ENCODE results near the gene PKD1L1. TPM values are rescaled to one million over a fixed set of nuclear protein-coding genes. Genes with fewer than 3 reads are reported as not detected.

The PKD1L1 gene
- total RNA-seq, 1 donor from 2014 or later: 0.19 TPM

- H3K9me3 Mint-ChIP-seq: peaks cover 14% of the 10 kb centered on the region
- H3K27me3 Mint-ChIP-seq (ENCODE audit: low read depth): no peaks in the 10 kb centered on the region
- no peak overlapping the region for H3K4me3 Mint-ChIP-seq
- H3K27ac Mint-ChIP-seq (ENCODE audit: unreplicated experiment): no peak overlapping the region
- peaks cover 11% of the 10 kb centered on the region for H3K4me1 Mint-ChIP-seq
- DNase-seq (ENCODE audit: low read depth, low spot score): no peak
- TF ChIP-seq CTCF (conservative IDR thresholded peaks at IDR 0.05): no peak
- H3K36me3 Mint-ChIP-seq (ENCODE audit: low read depth): peaks cover 2% of the 10 kb centered on the region
Observed at GRCh38 chr7:47780555-47780954, 167.7 kb downstream of the PKD1L1 start.

GRCh38 chr7:47779341-47779771 lies 168.9 kb downstream of the PKD1L1 start:
- Mint-ChIP-seq H3K4me1 (peaks cover 7% of the 10 kb centered on the region), H3K36me3 (ENCODE audit: low read depth) (peaks cover 2% of the 10 kb centered on the region), H3K4me3 (no peak overlapping the region), H3K9me3 (peaks cover 12% of the 10 kb centered on the region), H3K27me3 (ENCODE audit: low read depth) (no peaks in the 10 kb centered on the region), H3K27ac (ENCODE audit: unreplicated experiment) (no peak overlapping the region)
- TF ChIP-seq CTCF (conservative IDR thresholded peaks at IDR 0.05): no peak
- DNase-seq (ENCODE audit: low read depth, low spot score): no peak

GRCh38 chr7:47778153-47778661 lies 170.1 kb downstream of the PKD1L1 start:
- H3K27ac Mint-ChIP-seq (ENCODE audit: unreplicated experiment): no peak overlapping the region
- H3K36me3 Mint-ChIP-seq (ENCODE audit: low read depth): peaks cover 2% of the 10 kb centered on the region
- no peaks in the 10 kb centered on the region for H3K27me3 Mint-ChIP-seq (ENCODE audit: low read depth)
- no peak for TF ChIP-seq CTCF (conservative IDR thresholded peaks at IDR 0.05)
- no peaks in the 10 kb centered on the region for H3K4me1 Mint-ChIP-seq
- no peak for DNase-seq (ENCODE audit: low read depth, low spot score)
- no peak overlapping the region for H3K4me3 Mint-ChIP-seq
- peaks cover 12% of the 10 kb centered on the region for H3K9me3 Mint-ChIP-seq

- no peak for TF ChIP-seq CTCF (conservative IDR thresholded peaks at IDR 0.05)
- Mint-ChIP-seq H3K4me1 (no peaks in the 10 kb centered on the region), H3K36me3 (ENCODE audit: low read depth) (peaks cover 2% of the 10 kb centered on the region), H3K4me3 (no peak overlapping the region), H3K9me3 (peaks cover 12% of the 10 kb centered on the region), H3K27ac (ENCODE audit: unreplicated experiment) (no peak overlapping the region), H3K27me3 (ENCODE audit: low read depth) (no peaks in the 10 kb centered on the region)
- no peak for DNase-seq (ENCODE audit: low read depth, low spot score)
Observed at GRCh38 chr7:47777531-47778152, 170.6 kb downstream of the PKD1L1 start.

- no peak for DNase-seq (ENCODE audit: low read depth, low spot score)
Observed at GRCh38 chr7:47776335-47776734, 171.9 kb downstream of the PKD1L1 start.

More at GRCh38 chr7:47776335-47776734, 171.9 kb downstream of the PKD1L1 start:
- peaks cover 12% of the 10 kb centered on the region for H3K9me3 Mint-ChIP-seq
- peaks cover 8% of the 10 kb centered on the region for H3K4me1 Mint-ChIP-seq
- no peak for TF ChIP-seq CTCF (conservative IDR thresholded peaks at IDR 0.05)
- no peaks in the 10 kb centered on the region for H3K27me3 Mint-ChIP-seq (ENCODE audit: low read depth)
- H3K4me3 Mint-ChIP-seq: no peak overlapping the region
- no peaks in the 10 kb centered on the region for H3K36me3 Mint-ChIP-seq (ENCODE audit: low read depth)
- H3K27ac Mint-ChIP-seq (ENCODE audit: unreplicated experiment): no peak overlapping the region

All from neural crest cell (in vitro differentiated cells).